GM21515 (cell line): ENCODE data around the gene DEXI.
"Not testable (repeated sequence)": the region's sequence is repeated elsewhere in the genome, so short reads cannot be mapped to it uniquely, and the experiment has no call there.

Experiments
- ATAC-seq: cut with Tn5 transposase; IDR thresholded peaks from one replicate; pipeline ENCODE4 v1.9.1; 2021; ENCODE audit not compliant: unreplicated experiment

The DEXI gene

GRCh38 chr16:10941935-10942351 lies 325 bp downstream of the DEXI start:
- not testable (repeated sequence) for ATAC-seq

GRCh38 chr16:10941127-10941933 lies 938 bp downstream of the DEXI start:
- no peak for ATAC-seq

GRCh38 chr16:10940501-10941079 lies 1.7 kb downstream of the DEXI start:
- no peak for ATAC-seq

- ATAC-seq, result no peak
These were observed 2.5 kb downstream of the DEXI start for GRCh38 chr16:10939649-10940234.

GRCh38 chr16:10938796-10939648 lies 3.2 kb downstream of the DEXI start:
- no peak for ATAC-seq

GRCh38 chr16:10938321-10938720 lies 3.9 kb downstream of the DEXI start:
- ATAC-seq, result no peak

GRCh38 chr16:10937068-10937859 lies 5.0 kb downstream of the DEXI start:
- ATAC-seq, result no peak

- no peak for ATAC-seq
These were observed 5.8 kb downstream of the DEXI start for GRCh38 chr16:10936272-10936984.

GRCh38 chr16:10935226-10935915 lies 6.9 kb downstream of the DEXI start:
- ATAC-seq, result no peak

GRCh38 chr16:10934325-10935107 lies 7.8 kb downstream of the DEXI start:
- no peak for ATAC-seq

- ATAC-seq, result no peak
These were observed 8.4 kb downstream of the DEXI start for GRCh38 chr16:10933865-10934264.

GRCh38 chr16:10932959-10933710 lies 9.1 kb downstream of the DEXI start:
- no peak for ATAC-seq

- no peak for ATAC-seq
These were observed 10.2 kb downstream of the DEXI start for GRCh38 chr16:10931977-10932632.

- ATAC-seq, result no peak
These were observed 11.1 kb downstream of the DEXI start for GRCh38 chr16:10931134-10931533.

- ATAC-seq, result no peak
These were observed 11.5 kb downstream of the DEXI start for GRCh38 chr16:10930755-10931093.

GRCh38 chr16:10929853-10930754 lies 12.2 kb downstream of the DEXI start:
- no peak for ATAC-seq
